KMS-11 (cell line): ENCODE measurements around the gene REPS2.
"Not testable (repeated sequence)": the region's sequence is repeated elsewhere in the genome, so short reads cannot be mapped to it uniquely, and the experiment has no call there.

Experiments used
- H2AFZ ChIP-seq: fragments of 200-600 bp; sonication (generic); 2 replicates; pipeline ENCODE4 v1.6.1; 2016; ENCODE audit warnings: antibody characterized with exemption, mixed run types, low read depth
- H3K27ac ChIP-seq: fragments of 200-600 bp; sonication (generic); 2 replicates; pipeline ENCODE4 v1.6.1; 2016; ENCODE audit warnings: mild to moderate bottlenecking, mixed run types
- H3K27me3 ChIP-seq: fragments of 200-600 bp; sonication (generic); 2 replicates; pipeline ENCODE4 v1.6.1; 2017; ENCODE audit warnings: mild to moderate bottlenecking, low read depth, mixed run types, moderate library complexity; ENCODE audit not compliant: insufficient read depth
- H3K36me3 ChIP-seq: fragments of 200-600 bp; sonication (generic); 2 replicates; pipeline ENCODE4 v1.6.1; 2017; ENCODE audit warnings: mild to moderate bottlenecking, mixed run types; ENCODE audit not compliant: insufficient read depth
- H3K4me1 ChIP-seq: fragments of 200-600 bp; sonication (generic); 2 replicates; pipeline ENCODE4 v1.6.1; 2016; ENCODE audit warnings: mild to moderate bottlenecking, low read depth, mixed run types; ENCODE audit not compliant: poor library complexity, severe bottlenecking
- H3K4me2 ChIP-seq: fragments of 200-600 bp; sonication (generic); 2 replicates; pipeline ENCODE4 v1.7.0; 2016; ENCODE audit warnings: mild to moderate bottlenecking, mixed run types
- H3K4me3 ChIP-seq: fragments of 200-600 bp; sonication (generic); IDR thresholded peaks from 2 replicates; pipeline ENCODE4 v1.6.1; 2017; ENCODE audit warnings: low read depth, low read length, mixed read lengths; ENCODE audit not compliant: insufficient read depth
- H3K79me2 ChIP-seq: fragments of 200-600 bp; sonication (generic); 2 replicates; pipeline ENCODE4 v1.6.1; 2016; ENCODE audit warnings: low read depth, mixed run types; ENCODE audit not compliant: insufficient read depth
- H3K9ac ChIP-seq: fragments of 200-600 bp; sonication (generic); 2 replicates; pipeline ENCODE4 v1.6.1; 2016; ENCODE audit warnings: mild to moderate bottlenecking, mixed run types
- H4K20me1 ChIP-seq: fragments of 200-600 bp; sonication (generic); 2 replicates; pipeline ENCODE4 v1.6.1; 2016; ENCODE audit warnings: mild to moderate bottlenecking, mixed run types; ENCODE audit not compliant: insufficient read depth
- CTCF ChIP-seq: fragments of 200-600 bp; sonication (generic); conservative IDR thresholded peaks from 2 replicates; pipeline ENCODE4 v1.6.1; 2017; ENCODE audit warnings: low read depth, mild to moderate bottlenecking, antibody characterized with exemption, low read length, moderate library complexity, mixed read lengths

REPS2 gene

GRCh38 chrX:16966752-16967448, 20.4 kb downstream of the REPS2 start:
- Histone ChIP-seq H3K27ac (no peak overlapping the region), H3K4me3 (no peak overlapping the region), H4K20me1 (no peaks in the 10 kb centered on the region), H3K36me3 (no peaks in the 10 kb centered on the region), H3K27me3 (no peaks in the 10 kb centered on the region), H3K4me2 (no peak overlapping the region), H2AFZ (no peak overlapping the region), H3K4me1 (peaks cover 23% of the 10 kb centered on the region), H3K79me2 (no peaks in the 10 kb centered on the region), H3K9ac (no peak overlapping the region)
- TF ChIP-seq CTCF: no peak

- H3K9ac ChIP-seq, H3K36me3 ChIP-seq, H3K27ac ChIP-seq, H3K4me3 ChIP-seq, H3K4me2 ChIP-seq, H2AFZ ChIP-seq, H3K27me3 ChIP-seq, H3K79me2 ChIP-seq, H4K20me1 ChIP-seq: not testable (repeated sequence)
- peaks cover 42% of the 10 kb centered on the region for H3K4me1 ChIP-seq
Measured at GRCh38 chrX:16968753-16969152, 22.3 kb downstream of the REPS2 start.

- Histone ChIP-seq H3K36me3 (no peaks in the 10 kb centered on the region), H3K4me1 (peaks cover 64% of the 10 kb centered on the region), H3K4me2 (peak overlapping the region; percentile 88), H3K79me2 (no peaks in the 10 kb centered on the region), H4K20me1 (no peaks in the 10 kb centered on the region), H2AFZ (peak overlapping the region; percentile 32; the same call in 1 of the 2 replicates), H3K27ac (peak overlapping the region; percentile 98), H3K9ac (peak overlapping the region; percentile 64; the same call in 1 of the 2 replicates), H3K27me3 (no peaks in the 10 kb centered on the region), H3K4me3 (no peak overlapping the region)
- no peak for TF ChIP-seq CTCF
Measured at GRCh38 chrX:16970977-16971376, 24.5 kb downstream of the REPS2 start.

- Histone ChIP-seq H3K4me1 (peaks cover 71% of the 10 kb centered on the region), H3K4me3 (no peak overlapping the region), H3K9ac (peak overlapping the region; percentile 64; the same call in 1 of the 2 replicates), H3K27ac (peak overlapping the region; percentile 98), H4K20me1 (no peaks in the 10 kb centered on the region), H2AFZ (peak overlapping the region; percentile 28; the same call in 1 of the 2 replicates), H3K36me3 (no peaks in the 10 kb centered on the region), H3K27me3 (no peaks in the 10 kb centered on the region), H3K79me2 (no peaks in the 10 kb centered on the region), H3K4me2 (peak overlapping the region; percentile 88)
- no peak for TF ChIP-seq CTCF
Measured at GRCh38 chrX:16971694-16972093, 25.2 kb downstream of the REPS2 start.

- Histone ChIP-seq H3K4me2 (peak overlapping the region; percentile 44), H3K9ac (peak overlapping the region; percentile 26; the same call in 1 of the 2 replicates), H3K4me3 (no peak overlapping the region), H2AFZ (0 out of 2 replicates have a peak overlapping the region, but pooled peaks have one; percentile 4), H3K27ac (peak overlapping the region; percentile 71), H3K79me2 (no peaks in the 10 kb centered on the region), H3K36me3 (no peaks in the 10 kb centered on the region), H3K4me1 (peaks cover 75% of the 10 kb centered on the region), H3K27me3 (no peaks in the 10 kb centered on the region), H4K20me1 (no peaks in the 10 kb centered on the region)
- no peak for TF ChIP-seq CTCF
Measured at GRCh38 chrX:16975233-16975632, 28.8 kb downstream of the REPS2 start.
